Natural killer cell (primary cell): Measurements from ENCODE around the gene ARNT2. TPM values are rescaled to one million over a fixed set of nuclear protein-coding genes. Genes with fewer than 3 reads are reported as not detected.

ENCODE experiments used
- ATAC-seq, 3 donors: fragments of 150-1000 bp in 2 of 3; fragments of 200-7000 bp in 1 of 3; cut with Tn5 transposase; 1 replicate in 1 of 3; 2 replicates in 2 of 3; pipeline ENCODE4 v1.10.0; 2021; ENCODE audit warnings: mild to moderate bottlenecking in 2 of 3, moderate library complexity in 2 of 3
- DNase-seq, 2 donors: peaks; one replicate each; pipeline versions ENCODE4 v3.0.0 to v3.0.0-alpha.2; 2013 to 2021; ENCODE audit warnings: mixed read lengths in 1 of 2
- H3K27ac ChIP-seq: one replicate; pipeline ENCODE4 v1.5.1; 2013; ENCODE audit warnings: mild to moderate bottlenecking, low read length
- H3K27me3 ChIP-seq: one replicate; pipeline ENCODE4 v1.6.1; 2013; ENCODE audit warnings: low read length; ENCODE audit not compliant: control insufficient read depth, insufficient read depth
- H3K36me3 ChIP-seq: one replicate; pipeline ENCODE4 v1.6.1; 2013; ENCODE audit warnings: low read length; ENCODE audit not compliant: control insufficient read depth, insufficient read depth
- H3K4me1 ChIP-seq: one replicate; pipeline ENCODE4 v1.6.1; 2013; ENCODE audit warnings: low read length; ENCODE audit not compliant: control insufficient read depth, insufficient read depth
- H3K4me3 ChIP-seq: one replicate; pipeline ENCODE4 v1.5.1; 2013; ENCODE audit warnings: low read length
- H3K9me3 ChIP-seq: one replicate; pipeline ENCODE4 v1.6.1; 2013; ENCODE audit warnings: low read length; ENCODE audit not compliant: control insufficient read depth, insufficient read depth
- H3K27ac Mint-ChIP-seq, 2 donors: one replicate each; pipeline ENCODE4 v1.8.0; 2022; ENCODE audit warnings: mild to moderate bottlenecking in 2 of 2, mixed read lengths in 2 of 2, moderate library complexity in 1 of 2
- H3K27me3 Mint-ChIP-seq, 2 donors: one replicate each; pipeline ENCODE4 v1.8.0; 2022; ENCODE audit warnings: low read depth in 2 of 2, mixed read lengths in 2 of 2
- H3K36me3 Mint-ChIP-seq: one replicate; pipeline ENCODE4 v1.8.0; 2022; ENCODE audit warnings: mixed read lengths
- H3K4me1 Mint-ChIP-seq, 2 donors: one replicate each; pipeline ENCODE4 v1.8.0; 2022; ENCODE audit warnings: mixed read lengths in 2 of 2
- H3K4me3 Mint-ChIP-seq: one replicate; pipeline ENCODE4 v1.8.0; 2022; ENCODE audit warnings: mild to moderate bottlenecking, moderate library complexity, mixed read lengths
- H3K9me3 Mint-ChIP-seq, 2 donors: one replicate each; pipeline ENCODE4 v1.8.0; 2022; ENCODE audit warnings: mixed read lengths in 2 of 2
- WGBS: methylation state at CpG from one replicate; pipeline ENCODE4 v1.1.7; 2013; ENCODE audit warnings: missing lambda C conversion rate; ENCODE audit not compliant: insufficient coverage; 5-methylcytosine and 5-hydroxymethylcytosine counted together
- intact Hi-C: fragments of 100-400 bp; cut with micrococcal nuclease; formaldehyde crosslinking; loops from one replicate; pipeline ENCODE4 v1.14.2; 2022
- total RNA-seq, 4 donors: library from RNA; stranded (reverse); fragments of 120-200 nt in 1 of 4; gene quantifications; one replicate each; pipeline versions ENCODE4 v1.2.3 to v1.2.4, GENCODE V29; 2013 to 2022
- TF ChIP-seq, protein P1 (sequence below): fragments of 200-600 bp; IDR thresholded peaks from one replicate; pipeline ENCODE4 v1.8.0; 2022; ENCODE audit warnings: antibody characterized with exemption

The ARNT2 gene
- total RNA-seq, 3 donors from 2014 or later (not counting 1 experiment from before 2014, with no cell fraction given): not detected

DNA sequence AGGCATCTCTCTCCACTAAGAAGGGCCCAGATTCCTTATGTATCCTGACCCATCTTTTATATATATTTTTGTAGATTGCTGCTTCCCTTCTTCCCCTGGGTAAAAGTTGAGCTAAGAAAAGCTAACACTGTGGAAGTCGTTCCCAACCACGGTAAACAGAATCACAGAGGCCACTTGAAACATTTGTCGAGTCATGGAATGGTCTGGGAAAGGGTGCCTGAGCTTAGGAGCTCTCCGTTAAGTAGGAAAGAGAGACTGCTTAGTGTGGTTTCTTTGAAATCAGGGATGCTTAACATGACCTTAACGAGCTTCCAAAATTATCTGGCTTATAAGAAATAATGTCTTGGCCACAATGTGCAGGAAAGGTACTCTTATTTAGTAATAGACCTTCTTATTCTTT is 45.6 kb downstream of the ARNT2 start:
- Mint-ChIP-seq H3K27ac (no peak overlapping the region), H3K4me3 (no peak overlapping the region), H3K36me3 (no peaks in the 10 kb centered on the region), H3K27me3 (peaks cover 0 to 7% of the 10 kb centered on the region in 2 donors), H3K4me1 (no peaks in the 10 kb centered on the region), H3K9me3 (no peaks in the 10 kb centered on the region)
- 75% methylated on average over 5 of the region's 5 CpGs for WGBS
- intact Hi-C loops: no loop called here
- no peak overlapping the region for H3K27ac ChIP-seq
- H3K36me3 ChIP-seq: no peaks in the 10 kb centered on the region
- H3K4me3 ChIP-seq: no peak overlapping the region
- no peaks in the 10 kb centered on the region for H3K4me1 ChIP-seq
- TF ChIP-seq, protein P1, sequence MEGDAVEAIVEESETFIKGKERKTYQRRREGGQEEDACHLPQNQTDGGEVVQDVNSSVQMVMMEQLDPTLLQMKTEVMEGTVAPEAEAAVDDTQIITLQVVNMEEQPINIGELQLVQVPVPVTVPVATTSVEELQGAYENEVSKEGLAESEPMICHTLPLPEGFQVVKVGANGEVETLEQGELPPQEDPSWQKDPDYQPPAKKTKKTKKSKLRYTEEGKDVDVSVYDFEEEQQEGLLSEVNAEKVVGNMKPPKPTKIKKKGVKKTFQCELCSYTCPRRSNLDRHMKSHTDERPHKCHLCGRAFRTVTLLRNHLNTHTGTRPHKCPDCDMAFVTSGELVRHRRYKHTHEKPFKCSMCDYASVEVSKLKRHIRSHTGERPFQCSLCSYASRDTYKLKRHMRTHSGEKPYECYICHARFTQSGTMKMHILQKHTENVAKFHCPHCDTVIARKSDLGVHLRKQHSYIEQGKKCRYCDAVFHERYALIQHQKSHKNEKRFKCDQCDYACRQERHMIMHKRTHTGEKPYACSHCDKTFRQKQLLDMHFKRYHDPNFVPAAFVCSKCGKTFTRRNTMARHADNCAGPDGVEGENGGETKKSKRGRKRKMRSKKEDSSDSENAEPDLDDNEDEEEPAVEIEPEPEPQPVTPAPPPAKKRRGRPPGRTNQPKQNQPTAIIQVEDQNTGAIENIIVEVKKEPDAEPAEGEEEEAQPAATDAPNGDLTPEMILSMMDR: no peak
- H3K9me3 ChIP-seq: no peaks in the 10 kb centered on the region
- ATAC-seq: no peak
- no peak for DNase-seq
- no peaks in the 10 kb centered on the region for H3K27me3 ChIP-seq

DNA sequence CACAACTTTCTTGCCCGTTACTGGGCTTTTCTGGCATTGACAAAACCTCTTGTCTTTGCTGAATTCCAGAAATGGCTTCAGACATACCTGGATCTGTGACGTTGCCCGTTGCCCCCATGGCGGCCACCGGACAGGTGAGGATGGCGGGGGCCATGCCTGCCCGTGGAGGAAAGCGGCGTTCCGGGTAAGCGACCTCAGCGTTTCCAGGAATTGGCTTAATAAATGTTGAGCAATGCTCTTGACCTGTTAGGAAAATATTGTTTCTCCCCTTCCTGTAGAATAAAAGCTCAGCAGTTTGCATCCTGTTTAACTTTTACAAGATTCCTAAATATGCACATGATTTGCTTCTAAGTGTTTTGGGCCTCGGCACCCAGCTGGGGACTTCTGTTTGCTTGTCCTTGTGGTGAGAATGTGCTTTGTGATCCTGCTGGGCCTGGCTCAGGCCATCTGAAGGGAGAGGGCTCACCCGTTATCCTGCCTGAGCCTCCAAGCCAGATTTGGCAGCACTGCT is 46.7 kb downstream of the ARNT2 start:
- DNase-seq (no peak), ATAC-seq (no peak)
- no peaks in the 10 kb centered on the region for H3K36me3 ChIP-seq
- intact Hi-C loops: no loop called here
- Mint-ChIP-seq H3K4me3 (no peak overlapping the region), H3K9me3 (no peaks in the 10 kb centered on the region), H3K27me3 (peaks cover 5 to 14% of the 10 kb centered on the region in 2 donors), H3K4me1 (peaks cover 0 to 4% of the 10 kb centered on the region in 2 donors), H3K36me3 (no peaks in the 10 kb centered on the region), H3K27ac (no peak overlapping the region)
- no peaks in the 10 kb centered on the region for H3K27me3 ChIP-seq
- H3K4me1 ChIP-seq: no peaks in the 10 kb centered on the region
- 87% methylated on average over 14 of the region's 14 CpGs for WGBS
- no peaks in the 10 kb centered on the region for H3K9me3 ChIP-seq
- no peak overlapping the region for H3K27ac ChIP-seq
- TF ChIP-seq, protein P1: no peak
- no peak overlapping the region for H3K4me3 ChIP-seq

GRCh38 chr15:80452166-80452565 is 48.0 kb downstream of the ARNT2 start:
- intact Hi-C loops: no loop called here
- Histone ChIP-seq H3K9me3 (no peaks in the 10 kb centered on the region), H3K27me3 (no peaks in the 10 kb centered on the region)

More at GRCh38 chr15:80452166-80452565, 48.0 kb downstream of the ARNT2 start:
- no peaks in the 10 kb centered on the region for H3K36me3 Mint-ChIP-seq
- peaks cover 0 to 6% of the 10 kb centered on the region in 2 donors for H3K4me1 Mint-ChIP-seq
- no peak overlapping the region for H3K4me3 ChIP-seq
- DNase-seq: no peak
- TF ChIP-seq, protein P1: no peak
- H3K27me3 Mint-ChIP-seq: peaks cover 8 to 20% of the 10 kb centered on the region in 2 donors
- H3K27ac Mint-ChIP-seq: no peak overlapping the region
- WGBS: 86% methylated on average over 4 of the region's 4 CpGs
- H3K27ac ChIP-seq: no peak overlapping the region
- H3K36me3 ChIP-seq: no peaks in the 10 kb centered on the region
- H3K4me3 Mint-ChIP-seq: no peak overlapping the region
- ATAC-seq: no peak
- no peaks in the 10 kb centered on the region for H3K9me3 Mint-ChIP-seq
- H3K4me1 ChIP-seq: no peaks in the 10 kb centered on the region
